Thymus (tissue), 11 donors: Measurements from ENCODE around the gene SMURF2. TPM values are rescaled to one million over a fixed set of nuclear protein-coding genes. Genes with fewer than 3 reads are reported as not detected.

ENCODE experiments used
- DNase-seq, 9 donors: peaks; one replicate each; pipeline ENCODE4 v3.0.0-alpha.2; 2013; ENCODE audit warnings: low spot score in 9 of 9, low read depth in 6 of 9, missing footprints in 1 of 9
- H3K27ac ChIP-seq, 2 donors: one replicate each; pipeline ENCODE4 v1.5.1; 2013; ENCODE audit warnings: control low read depth in 1 of 2, low read depth in 1 of 2, low read length in 1 of 2, mild to moderate bottlenecking in 1 of 2, moderate library complexity in 1 of 2
- H3K27me3 ChIP-seq, 2 donors: one replicate each; pipeline ENCODE4 v1.5.1; 2013; ENCODE audit warnings: low read length in 1 of 2; ENCODE audit not compliant: control insufficient read depth in 2 of 2, insufficient read depth in 1 of 2
- H3K36me3 ChIP-seq, 2 donors: one replicate each; pipeline ENCODE4 v1.5.1; 2013; ENCODE audit warnings: low read length in 1 of 2, mild to moderate bottlenecking in 1 of 2, moderate library complexity in 1 of 2; ENCODE audit not compliant: control insufficient read depth in 2 of 2, insufficient read depth in 2 of 2
- H3K4me1 ChIP-seq, 2 donors: one replicate each; pipeline ENCODE4 v1.5.1; 2013; ENCODE audit warnings: low read length in 2 of 2; ENCODE audit not compliant: control insufficient read depth in 2 of 2, insufficient read depth in 2 of 2
- H3K4me3 ChIP-seq, 2 donors: one replicate each; pipeline ENCODE4 v1.5.1; 2013; ENCODE audit warnings: low read length in 2 of 2, control low read depth in 1 of 2, mild to moderate bottlenecking in 1 of 2
- H3K9me3 ChIP-seq, 2 donors: one replicate each; pipeline ENCODE4 v1.5.1; 2013; ENCODE audit warnings: low read length in 1 of 2, mild to moderate bottlenecking in 1 of 2; ENCODE audit not compliant: control insufficient read depth in 2 of 2, insufficient read depth in 1 of 2
- WGBS: extraction: QIAGEN DNeasy Blood & Tissue Kit; methylation state at CpG from one replicate; pipeline ENCODE4 v1.1.7; 2013; 5-methylcytosine and 5-hydroxymethylcytosine counted together
- polyA plus RNA-seq: library from polyadenylated mRNA; stranded (reverse); fragments of 200-250 nt; gene quantifications from one replicate; pipeline ENCODE4 v1.2.3, GENCODE V29; 2013
- total RNA-seq: library from RNA; stranded (reverse); fragments of 120-200 nt; gene quantifications from one replicate; pipeline ENCODE4 v1.2.4, GENCODE V29; 2013
- donor health status: healthy.

Gene SMURF2
- total and polyA plus RNA-seq, 2 donors: 14.1 to 29.7 TPM

DNA sequence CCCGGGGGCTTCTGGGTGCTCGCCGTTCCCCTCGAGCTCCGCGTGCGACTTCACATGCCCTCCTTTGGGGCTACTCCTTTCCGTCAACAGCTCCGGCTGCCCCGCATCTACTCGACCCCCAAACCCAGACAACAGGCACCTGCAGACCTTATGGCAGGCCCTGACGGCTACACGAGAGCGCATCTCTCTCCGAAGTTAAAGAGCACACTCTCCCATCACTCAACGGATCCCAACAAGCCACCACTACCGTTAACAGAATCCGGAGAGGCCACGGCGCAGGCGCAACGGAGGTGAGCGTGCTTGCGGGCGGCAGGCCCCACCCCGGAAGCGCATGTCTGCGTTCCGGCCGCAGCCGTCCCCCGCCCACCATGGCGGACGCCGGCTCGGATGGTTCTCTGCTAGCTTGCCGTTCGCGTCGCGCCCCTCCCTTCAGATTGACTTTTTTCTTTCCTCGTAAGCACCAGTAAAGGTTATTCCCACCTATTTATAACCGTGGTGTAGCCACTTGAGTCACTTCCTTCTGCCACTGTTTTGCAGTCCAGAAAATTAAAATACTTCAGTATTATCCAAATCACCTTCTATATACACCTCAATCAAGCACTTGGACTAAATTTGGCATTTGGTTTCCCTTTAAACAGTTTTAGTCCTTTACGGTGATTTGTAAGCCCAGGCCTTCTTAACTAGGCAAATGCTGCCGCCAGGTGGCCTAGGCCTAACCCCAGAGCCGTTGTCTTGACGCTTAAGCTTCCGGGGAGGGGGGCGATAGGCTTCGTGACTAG is 165.1 kb downstream of the SMURF2 start, which contains the start of gene POLG2:
TSS of gene POLG2 (minus strand) at position 269 of the 779 bp plus-strand sequence. CDS start at position 183, 86 bp downstream.
- Histone ChIP-seq H3K9me3 (no peaks in the 10 kb centered on the region), H3K27ac (peak within 1 kb of the TSS; percentile 94 to 96), H3K36me3 (peaks cover 38 to 59% of the 10 kb centered on the region in 2 donors), H3K4me1 (peaks cover 16 to 27% of the 10 kb centered on the region in 2 donors), H3K27me3 (no peaks in the 10 kb centered on the region), H3K4me3 (peak within 1 kb of the TSS; percentile 71 to 82)
- 1% methylated on average over 50 of the region's 50 CpGs for WGBS
- peak; percentile 82 to 96 (median 91) for DNase-seq

DNA sequence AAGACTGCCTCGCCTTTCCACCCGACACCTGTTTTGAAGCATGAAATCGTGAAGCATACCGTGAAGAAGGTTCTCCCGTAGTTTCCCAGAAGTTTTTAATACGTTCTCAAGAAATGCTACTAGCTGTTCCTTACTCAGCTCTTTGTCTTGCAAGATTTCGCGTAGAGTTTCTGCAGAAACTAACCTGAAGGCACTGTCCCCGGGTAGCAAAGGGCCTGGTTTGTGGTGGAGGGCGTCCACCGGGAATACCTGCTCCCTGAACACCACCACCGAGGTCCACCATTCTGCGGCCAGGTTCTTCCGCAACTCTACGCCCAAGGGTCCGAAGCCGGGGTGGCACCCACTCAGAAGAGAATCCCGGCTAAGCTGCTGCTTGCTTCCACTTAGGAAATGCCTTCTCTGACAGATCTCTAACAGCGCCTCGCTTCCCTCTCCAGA is 165.7 kb downstream of the SMURF2 start:
- Histone ChIP-seq H3K4me1 (peaks cover 16 to 22% of the 10 kb centered on the region in 2 donors), H3K4me3 (peak overlapping the region; percentile 71 to 82), H3K27me3 (no peaks in the 10 kb centered on the region), H3K9me3 (no peaks in the 10 kb centered on the region), H3K36me3 (peaks cover 35 to 58% of the 10 kb centered on the region in 2 donors), H3K27ac (peak overlapping the region; percentile 94 to 96)
- DNase-seq: peak in 1 of 9 donors; percentile 43
- WGBS: under 1% methylated on average over 20 of the region's 20 CpGs

Other genes with a start within 250 kb of the SMURF2 start
- gene MILR1, start 213.2 kb downstream of the SMURF2 start, total RNA-seq: 8.8 TPM
- gene MILR1, start 213.2 kb downstream of the SMURF2 start, polyA plus RNA-seq: 6.2 TPM
- 13.2 TPM for gene POLG2, start 165.3 kb downstream of the SMURF2 start, total RNA-seq
- 24.4 TPM for gene POLG2, start 165.3 kb downstream of the SMURF2 start, polyA plus RNA-seq
- 584 TPM for gene DDX5, start 156.0 kb downstream of the SMURF2 start, total RNA-seq
- gene DDX5, start 156.0 kb downstream of the SMURF2 start, polyA plus RNA-seq: 937 TPM
- 43.4 TPM for gene CEP95, start 155.3 kb downstream of the SMURF2 start, total RNA-seq
- gene CEP95, start 155.3 kb downstream of the SMURF2 start, polyA plus RNA-seq: 126 TPM